HG03045 (cell line): Measurements from ENCODE around the gene BLOC1S4.
"Not testable (repeated sequence)": the region's sequence is repeated elsewhere in the genome, so short reads cannot be mapped to it uniquely, and the experiment has no call there.

ENCODE experiments used
- ATAC-seq: cut with Tn5 transposase; IDR thresholded peaks from one replicate; pipeline ENCODE4 v1.9.1; 2021; ENCODE audit warnings: mild to moderate bottlenecking, moderate library complexity; ENCODE audit not compliant: unreplicated experiment

Gene BLOC1S4

GRCh38 chr4:6734165-6734786 lies 18.3 kb downstream of the BLOC1S4 start:
- no peak for ATAC-seq

GRCh38 chr4:6739920-6740319 lies 23.9 kb downstream of the BLOC1S4 start:
- no peak for ATAC-seq

GRCh38 chr4:6740347-6740746 lies 24.4 kb downstream of the BLOC1S4 start:
- no peak for ATAC-seq

GRCh38 chr4:6742507-6742906 lies 26.5 kb downstream of the BLOC1S4 start:
- no peak for ATAC-seq

- ATAC-seq, result no peak
These were observed 27.0 kb downstream of the BLOC1S4 start for GRCh38 chr4:6742989-6743388.

GRCh38 chr4:6746721-6747293 lies 30.8 kb downstream of the BLOC1S4 start:
- no peak for ATAC-seq

- ATAC-seq, result no peak
These were observed 31.5 kb downstream of the BLOC1S4 start for GRCh38 chr4:6747294-6748051.

GRCh38 chr4:6748286-6748685 lies 32.3 kb downstream of the BLOC1S4 start:
- no peak for ATAC-seq

GRCh38 chr4:6749340-6750171 lies 33.6 kb downstream of the BLOC1S4 start:
- no peak for ATAC-seq

- ATAC-seq, result no peak
These were observed 34.6 kb downstream of the BLOC1S4 start for GRCh38 chr4:6750286-6751221.

GRCh38 chr4:6751611-6752485 lies 35.9 kb downstream of the BLOC1S4 start:
- ATAC-seq, result no peak

GRCh38 chr4:6752486-6752829 lies 36.5 kb downstream of the BLOC1S4 start:
- ATAC-seq, result no peak

- ATAC-seq, result no peak
These were observed 37.2 kb downstream of the BLOC1S4 start for GRCh38 chr4:6753103-6753560.

- ATAC-seq, result no peak
These were observed 37.9 kb downstream of the BLOC1S4 start for GRCh38 chr4:6753891-6754290.

GRCh38 chr4:6754481-6755087 lies 38.6 kb downstream of the BLOC1S4 start:
- no peak for ATAC-seq

GRCh38 chr4:6755088-6755753 lies 39.2 kb downstream of the BLOC1S4 start:
- ATAC-seq, result no peak

GRCh38 chr4:6756345-6756744 lies 40.4 kb downstream of the BLOC1S4 start:
- not testable (repeated sequence) for ATAC-seq

- ATAC-seq, result no peak
These were observed 42.8 kb downstream of the BLOC1S4 start for GRCh38 chr4:6758728-6759127.
